HG03571 (cell line): Measurements from ENCODE around the gene AHDC1.
"Not testable (repeated sequence)": the region's sequence is repeated elsewhere in the genome, so short reads cannot be mapped to it uniquely, and the experiment has no call there.

Source experiments
- ATAC-seq: cut with Tn5 transposase; IDR thresholded peaks from one replicate; pipeline ENCODE4 v1.9.1; 2021; ENCODE audit not compliant: unreplicated experiment

The AHDC1 gene

DNA sequence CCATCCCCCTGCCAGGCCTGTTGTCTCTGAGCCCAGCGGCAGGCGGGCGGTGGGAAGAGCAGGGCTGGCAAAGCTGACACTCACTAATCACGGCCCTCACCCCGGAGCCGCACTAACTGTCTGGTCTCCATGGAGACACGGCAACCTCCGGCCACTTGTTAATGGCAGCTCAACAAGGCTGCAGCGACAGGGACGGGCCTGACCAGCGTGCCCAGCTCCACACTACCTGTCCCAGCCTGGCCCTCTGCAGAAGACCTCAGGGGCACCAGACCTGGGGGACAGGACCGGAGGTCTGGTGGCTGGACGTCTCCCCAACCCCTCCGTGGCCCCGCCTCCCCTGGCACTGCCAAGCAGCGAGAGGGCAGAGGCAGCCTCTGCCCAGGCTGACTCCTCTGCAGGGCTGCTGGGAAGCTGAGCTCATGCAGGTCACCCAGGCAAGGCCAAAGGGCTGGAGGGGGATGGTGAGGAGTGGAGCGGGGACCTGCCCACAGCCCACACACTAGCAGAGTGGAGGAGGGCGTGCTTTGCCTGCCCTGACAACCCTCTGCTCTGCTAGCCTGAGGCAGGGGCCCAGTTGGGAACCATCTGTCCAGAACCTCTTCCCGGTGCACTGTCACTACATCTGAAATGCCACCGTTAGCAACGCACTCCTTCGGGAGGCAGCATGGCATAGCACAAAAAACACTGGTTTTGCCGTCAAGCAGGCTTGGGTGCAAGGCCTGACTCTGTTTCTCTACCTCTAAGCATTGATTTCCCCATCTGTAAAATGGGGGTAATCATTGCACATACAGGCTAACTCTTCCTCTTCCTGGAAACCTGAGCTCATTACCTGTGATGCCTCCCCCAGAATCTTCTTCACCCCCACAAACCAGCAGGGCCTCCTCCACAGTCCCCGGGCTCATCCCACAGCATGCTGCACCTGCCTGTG, 84.3 kb downstream of the AHDC1 start:
- no peak for ATAC-seq

- ATAC-seq: no peak
These were observed 85.1 kb downstream of the AHDC1 start for GRCh38 chr1:27518808-27519207.

DNA sequence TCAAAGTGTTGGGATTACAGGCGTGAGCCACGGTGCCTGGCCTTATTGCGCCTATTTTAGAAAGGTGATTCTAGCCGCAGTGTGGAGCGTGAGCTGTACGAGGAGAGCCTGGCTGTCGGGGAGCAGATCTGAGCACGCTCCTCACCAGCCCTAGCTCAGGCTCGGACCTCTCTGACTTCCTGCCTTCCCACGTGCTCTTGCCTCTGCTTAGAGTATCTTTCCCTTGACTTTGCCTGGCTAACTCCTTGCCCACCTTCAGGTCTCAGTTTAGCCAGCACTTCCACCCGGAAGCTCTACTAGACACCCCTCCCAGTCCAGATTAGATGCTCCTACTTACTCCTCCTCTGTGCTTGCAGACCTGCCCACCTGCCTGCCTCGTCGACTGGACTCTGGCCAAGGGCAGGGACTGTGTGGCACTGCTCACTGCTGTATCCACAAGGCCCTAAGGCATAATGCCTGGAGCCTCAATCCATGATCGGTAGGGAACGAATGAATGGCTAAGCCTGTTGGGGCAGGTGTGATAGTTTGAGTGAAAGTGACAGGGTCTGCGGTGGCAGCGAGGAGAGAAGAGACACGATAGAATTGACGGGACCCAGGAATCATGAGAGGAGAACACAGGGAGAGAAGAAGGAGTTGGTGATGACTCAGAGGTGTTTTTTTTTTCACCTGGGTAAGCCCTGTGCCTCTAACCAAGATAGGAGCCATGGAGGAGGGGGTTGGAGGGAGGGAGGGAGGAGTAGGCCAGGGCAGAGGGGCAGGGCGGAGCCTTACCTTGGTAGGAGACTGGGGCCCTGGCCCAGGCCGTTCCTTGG, 85.8 kb downstream of the AHDC1 start:
- no peak for ATAC-seq

DNA sequence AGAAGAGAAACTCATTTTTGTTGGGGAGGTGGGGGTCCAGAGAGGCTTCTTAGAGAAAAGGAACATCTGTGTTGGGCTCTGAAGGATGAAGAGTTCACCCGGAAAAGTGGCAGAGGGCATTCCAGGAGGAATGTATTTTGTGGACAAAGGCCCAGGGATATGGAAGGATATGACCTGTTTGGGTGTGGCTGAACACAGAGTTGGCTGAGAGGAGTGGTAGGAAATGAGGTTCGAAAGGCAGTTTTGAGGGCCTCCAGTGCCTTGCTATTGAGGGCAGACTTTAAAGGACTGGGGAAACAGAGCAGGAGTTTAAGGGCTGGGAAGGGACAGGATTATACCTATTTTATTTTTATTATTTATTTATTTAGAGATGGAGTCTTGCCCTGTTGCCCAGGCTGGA, 86.6 kb downstream of the AHDC1 start:
- ATAC-seq: no peak

GRCh38 chr1:27515626-27516025, 88.3 kb downstream of the AHDC1 start:
- ATAC-seq: no peak

- no peak for ATAC-seq
These were observed 90.0 kb downstream of the AHDC1 start for GRCh38 chr1:27513958-27514357.

DNA sequence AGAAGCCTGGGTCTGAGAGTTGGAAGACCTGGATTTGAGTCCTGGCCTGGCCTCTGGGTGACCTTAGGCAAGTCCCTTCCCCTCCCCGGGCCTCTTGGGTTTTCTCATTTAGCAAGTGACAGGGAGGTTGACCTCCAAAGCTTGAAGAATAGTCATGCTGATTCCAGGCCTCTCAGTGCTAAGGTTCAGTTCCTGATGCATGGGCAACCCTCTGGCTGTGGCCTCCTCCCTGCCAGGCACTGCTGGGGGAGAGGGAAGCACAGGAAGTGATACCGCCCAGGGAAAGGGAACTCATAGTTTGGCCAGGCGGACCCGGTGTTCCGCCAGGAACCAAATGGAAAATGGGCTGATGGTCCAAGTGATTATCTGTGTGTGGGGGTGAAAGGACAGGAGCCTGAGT, 90.4 kb downstream of the AHDC1 start:
- ATAC-seq: no peak

- no peak for ATAC-seq
These were observed 94.5 kb downstream of the AHDC1 start for GRCh38 chr1:27509127-27510080.

- ATAC-seq: no peak
These were observed 95.8 kb downstream of the AHDC1 start for GRCh38 chr1:27507960-27508665.

DNA sequence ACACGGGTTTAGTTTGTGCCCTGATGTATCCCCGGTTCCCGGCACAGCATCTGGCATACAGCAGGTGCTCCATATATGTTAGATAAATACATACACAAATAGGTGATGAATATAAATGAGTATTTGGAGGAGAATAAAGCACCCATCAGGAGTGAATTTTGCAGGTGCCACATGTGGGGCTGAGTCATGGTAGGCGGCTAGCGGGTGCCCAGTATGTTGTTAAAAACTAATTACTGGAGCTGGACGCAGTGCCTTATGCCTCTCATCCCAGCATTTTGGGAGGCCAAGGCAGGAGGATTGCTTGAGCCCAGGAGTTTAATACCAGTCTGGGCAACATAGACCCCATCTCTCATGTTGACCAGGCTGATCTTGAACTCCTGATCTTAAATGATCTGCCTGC, 97.2 kb downstream of the AHDC1 start:
- no peak for ATAC-seq

DNA sequence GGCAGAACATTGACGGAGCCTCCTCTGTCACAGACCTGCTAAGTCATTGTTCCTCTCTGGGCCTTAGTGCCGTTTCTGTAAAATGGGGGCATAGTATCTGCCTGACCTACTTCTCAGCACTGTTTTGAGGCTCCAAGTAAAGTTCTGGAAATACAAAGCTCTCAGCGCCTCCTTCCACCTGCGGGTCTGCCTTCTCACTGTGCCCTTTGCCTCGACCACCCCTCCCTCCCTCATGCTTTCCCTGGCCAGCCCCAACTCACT, 98.6 kb downstream of the AHDC1 start:
- ATAC-seq: no peak

GRCh38 chr1:27504588-27505419, 99.1 kb downstream of the AHDC1 start:
- ATAC-seq: no peak

- ATAC-seq: no peak
These were observed 99.9 kb downstream of the AHDC1 start for GRCh38 chr1:27503844-27504587.

DNA sequence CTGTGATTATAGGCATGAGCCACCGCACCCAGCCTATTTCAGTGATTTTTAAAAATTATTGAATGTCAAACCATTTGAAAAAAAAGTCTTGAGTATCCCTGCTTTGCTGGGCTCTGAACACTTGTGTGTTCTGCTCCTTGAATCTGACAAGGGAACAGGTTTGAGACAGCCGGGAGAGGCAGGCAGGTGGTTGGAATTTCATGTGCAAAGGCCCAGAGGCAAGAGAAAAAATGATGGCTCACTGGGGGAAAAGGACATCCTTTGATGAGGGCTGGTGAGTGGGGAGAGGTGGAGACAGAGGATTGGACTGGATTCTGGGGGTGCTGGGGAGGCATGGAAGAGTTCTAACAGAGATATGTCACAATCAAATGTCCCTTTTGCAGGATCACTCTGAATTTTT, 100.9 kb downstream of the AHDC1 start:
- no peak for ATAC-seq

DNA sequence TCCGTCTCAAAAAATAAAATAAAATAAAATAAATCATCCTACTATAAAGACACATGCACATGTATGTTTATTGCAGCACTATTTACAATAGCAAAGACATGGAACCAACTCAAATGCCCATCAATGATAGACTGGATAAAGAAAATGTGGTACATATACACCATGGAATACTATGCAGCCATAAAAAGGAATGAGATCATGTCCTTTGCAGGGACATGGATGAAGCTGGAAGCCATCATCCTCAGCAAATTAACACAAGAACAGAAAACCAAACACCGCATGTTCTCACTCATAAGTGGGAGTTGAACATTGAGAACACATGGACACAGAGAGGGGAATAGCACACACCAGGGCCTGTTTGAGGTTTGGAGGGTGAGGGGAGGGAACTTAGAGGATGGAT, 102.8 kb downstream of the AHDC1 start:
- ATAC-seq: not testable (repeated sequence)

DNA sequence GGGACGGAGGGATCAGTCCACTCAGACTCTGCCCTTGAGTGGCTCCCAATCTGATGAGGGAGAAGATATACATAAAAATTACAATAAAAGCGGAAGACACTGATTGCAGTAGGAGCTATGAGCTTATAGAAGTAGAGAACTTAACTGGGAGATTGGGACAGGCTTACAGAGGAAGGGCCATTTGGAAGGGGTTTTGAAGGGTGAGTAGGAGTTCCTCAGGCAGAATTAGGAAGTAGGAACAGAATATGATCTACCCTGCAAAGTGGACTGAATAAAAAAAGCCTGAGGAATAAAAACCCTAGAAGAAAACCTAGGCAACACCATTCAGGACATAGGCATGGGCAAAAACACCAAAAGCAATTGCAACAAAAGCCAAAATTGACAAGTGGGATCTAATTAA, 104.8 kb downstream of the AHDC1 start:
- ATAC-seq: no peak

DNA sequence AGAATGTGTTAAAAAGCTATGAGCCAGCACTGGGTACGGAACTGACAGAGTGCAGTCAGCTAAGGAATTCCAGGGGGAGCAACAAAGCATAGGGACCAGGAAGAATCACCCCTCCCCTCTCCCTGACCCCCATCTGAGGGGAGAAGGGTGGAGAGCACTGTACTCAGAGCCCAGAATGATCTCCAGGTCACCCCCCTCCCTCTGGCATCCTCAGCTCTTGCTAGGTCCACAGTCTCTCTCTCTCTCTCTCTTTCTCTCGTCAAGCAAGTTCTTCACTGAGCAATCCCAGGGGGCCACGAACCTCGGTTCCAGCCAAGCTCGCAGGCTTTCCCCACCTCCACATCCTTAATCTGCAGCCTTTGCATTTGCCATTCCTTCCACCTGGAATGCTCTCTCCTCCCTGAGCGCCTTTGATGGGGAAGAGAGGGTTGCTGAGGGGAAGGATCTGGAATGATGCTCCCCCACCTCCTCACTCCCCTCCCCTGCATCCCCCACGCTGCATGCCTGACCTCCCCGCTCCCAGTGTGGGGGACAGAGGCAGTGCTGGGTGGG, 107.3 kb downstream of the AHDC1 start:
- no peak for ATAC-seq

DNA sequence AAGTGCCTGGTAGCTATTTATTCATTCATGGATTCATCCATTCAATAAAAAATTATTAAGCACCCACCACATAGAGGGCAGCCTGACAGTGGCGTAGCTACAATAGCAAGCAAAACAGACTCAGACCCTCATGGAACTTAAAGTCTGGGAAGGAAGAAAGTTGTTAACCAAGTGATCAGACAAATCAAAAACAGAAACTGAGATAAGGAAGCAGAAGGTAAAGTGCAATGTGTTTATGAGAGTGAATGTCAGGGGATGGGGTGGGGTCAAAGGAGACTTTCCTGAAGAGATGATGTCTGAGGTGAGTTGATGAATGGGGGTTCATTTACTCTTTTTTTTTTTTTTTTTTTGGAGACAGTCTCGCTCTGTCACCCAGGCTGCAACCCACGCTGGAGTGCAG, 111.1 kb downstream of the AHDC1 start:
- no peak for ATAC-seq
